HUES48 (cell line): ENCODE measurements around the gene KIF26B.

Experiments used
- H3K27ac ChIP-seq: one replicate; pipeline ENCODE4 v1.7.0; 2013; ENCODE audit warnings: low read depth, low read length, inconsistent platforms
- H3K27me3 ChIP-seq: 2 replicates; pipeline ENCODE4 v1.6.1; 2013; ENCODE audit warnings: mild to moderate bottlenecking, low read length; ENCODE audit not compliant: control insufficient read depth, insufficient read depth
- H3K36me3 ChIP-seq: 2 replicates; pipeline ENCODE4 v1.6.1; 2013; ENCODE audit warnings: low read length; ENCODE audit not compliant: control insufficient read depth, insufficient read depth
- H3K4me1 ChIP-seq: 2 replicates; pipeline ENCODE4 v1.6.1; 2013; ENCODE audit warnings: mild to moderate bottlenecking, low read length; ENCODE audit not compliant: control insufficient read depth, insufficient read depth
- H3K4me3 ChIP-seq: 2 replicates; pipeline ENCODE4 v1.5.1; 2013; ENCODE audit warnings: mild to moderate bottlenecking, low read depth, low read length
- H3K9ac ChIP-seq: 2 replicates; pipeline ENCODE4 v1.6.1; 2013; ENCODE audit warnings: mild to moderate bottlenecking, low read depth, low read length, moderate library complexity
- H3K9me3 ChIP-seq: 2 replicates; pipeline ENCODE4 v1.6.1; 2013; ENCODE audit warnings: low read length; ENCODE audit not compliant: control insufficient read depth, insufficient read depth

Gene KIF26B

DNA sequence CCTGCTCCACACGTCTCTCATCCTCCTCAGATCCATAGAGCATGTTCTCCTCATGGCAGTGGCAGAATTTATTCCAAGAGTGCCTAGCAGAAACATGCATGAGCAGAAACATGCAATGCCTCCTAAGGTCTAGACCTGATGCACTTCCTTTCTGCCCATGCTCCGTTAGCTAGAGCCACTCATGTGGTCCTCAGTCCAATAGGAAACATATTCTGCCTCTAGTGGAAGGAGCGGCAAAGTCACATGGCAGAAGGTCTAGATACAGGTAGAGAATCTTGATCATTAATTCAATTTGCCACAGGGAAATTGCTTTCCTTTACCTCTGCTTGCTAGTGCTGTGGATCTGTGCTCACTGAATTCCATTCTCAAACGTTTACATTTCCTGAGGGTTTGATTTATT, 130.4 kb downstream of the KIF26B start:
- Histone ChIP-seq H3K4me1 (peaks cover 3% of the 10 kb centered on the region; the same call in 1 of the 2 replicates), H3K36me3 (no peaks in the 10 kb centered on the region), H3K9me3 (0 out of 2 replicates have a peak, but pooled peaks cover 4% of the 10 kb centered on the region), H3K4me3 (no peak overlapping the region), H3K27me3 (no peaks in the 10 kb centered on the region), H3K27ac (no peak overlapping the region), H3K9ac (no peak overlapping the region)

DNA sequence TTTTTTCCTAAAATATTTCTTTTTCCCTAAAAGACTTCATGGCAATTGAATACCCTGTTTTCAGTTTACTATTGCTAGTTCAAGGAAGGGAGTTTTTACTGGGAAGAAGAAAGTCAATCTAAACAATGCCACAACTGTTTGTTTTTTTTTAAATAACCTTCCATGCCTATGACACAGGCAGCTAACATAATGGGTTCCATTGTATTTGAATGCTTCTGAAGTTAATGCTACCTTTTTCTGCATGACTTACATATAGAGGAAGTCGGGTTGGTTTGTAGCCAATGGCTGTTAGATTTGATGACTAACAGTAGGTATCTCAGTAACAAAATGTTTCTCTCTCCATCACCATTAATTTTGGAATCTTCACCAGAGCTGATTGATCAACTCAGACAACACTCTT, 134.0 kb downstream of the KIF26B start:
- Histone ChIP-seq H3K36me3 (no peaks in the 10 kb centered on the region), H3K27me3 (no peaks in the 10 kb centered on the region), H3K4me3 (no peak overlapping the region)

DNA sequence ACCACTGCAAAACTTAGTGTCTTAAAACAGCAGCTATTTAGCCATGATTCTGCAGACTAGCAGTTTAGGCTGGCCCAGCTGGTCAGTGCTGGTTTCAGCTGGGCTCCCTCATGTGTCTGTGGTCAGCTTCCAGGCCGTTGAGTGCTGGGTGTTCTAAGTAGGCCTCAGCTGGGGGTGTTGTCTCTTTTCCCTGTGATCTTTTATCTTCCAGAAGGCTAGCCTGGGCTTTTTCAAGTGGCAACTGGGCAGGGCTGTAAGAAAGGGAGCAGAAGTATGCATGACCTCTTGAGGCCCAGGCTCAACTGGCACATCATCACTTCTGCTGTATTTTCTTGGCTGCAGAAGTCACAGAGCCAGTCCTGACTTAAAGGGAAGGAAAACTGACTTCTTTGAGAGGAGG, 136.1 kb downstream of the KIF26B start:
- Histone ChIP-seq H3K27ac (no peak overlapping the region), H3K36me3 (no peaks in the 10 kb centered on the region), H3K9ac (no peak overlapping the region), H3K4me3 (no peak overlapping the region), H3K9me3 (no peaks in the 10 kb centered on the region), H3K4me1 (peaks cover 3% of the 10 kb centered on the region; the same call in 1 of the 2 replicates), H3K27me3 (no peaks in the 10 kb centered on the region)

More for the DNA sequence above, 134.0 kb downstream of the KIF26B start:
- H3K9me3 ChIP-seq: no peaks in the 10 kb centered on the region
- no peak overlapping the region for H3K27ac ChIP-seq
- no peak overlapping the region for H3K9ac ChIP-seq
- H3K4me1 ChIP-seq: peaks cover 3% of the 10 kb centered on the region; the same call in 1 of the 2 replicates

- Histone ChIP-seq H3K4me3 (no peak overlapping the region), H3K4me1 (peaks cover 3% of the 10 kb centered on the region; the same call in 1 of the 2 replicates), H3K27me3 (no peaks in the 10 kb centered on the region), H3K27ac (no peak overlapping the region), H3K36me3 (no peaks in the 10 kb centered on the region), H3K9ac (no peak overlapping the region), H3K9me3 (no peaks in the 10 kb centered on the region)
These were observed 136.6 kb downstream of the KIF26B start for GRCh38 chr1:245291351-245291750.

DNA sequence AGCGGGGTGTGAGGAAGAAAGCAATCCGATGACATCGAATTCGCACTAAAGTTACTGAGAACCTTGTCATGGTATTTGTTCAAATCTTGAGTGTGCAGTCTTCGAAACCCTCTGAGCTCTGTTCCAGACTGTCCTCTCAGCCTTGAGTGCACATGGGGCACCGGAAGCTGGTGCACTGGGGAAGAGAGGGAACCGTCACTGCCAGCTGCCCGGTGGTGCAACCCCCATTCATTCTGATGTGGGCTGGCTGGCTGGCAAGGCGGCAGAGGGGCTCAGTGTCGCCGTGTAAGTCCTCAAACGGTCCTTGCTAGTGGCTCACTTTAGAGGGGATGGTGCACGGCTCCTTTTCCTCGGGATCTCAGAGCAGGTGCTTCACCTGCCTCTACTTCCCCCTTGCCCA, 137.4 kb downstream of the KIF26B start:
- Histone ChIP-seq H3K27ac (no peak overlapping the region), H3K4me3 (no peak overlapping the region), H3K4me1 (peaks cover 3% of the 10 kb centered on the region; the same call in 1 of the 2 replicates), H3K36me3 (no peaks in the 10 kb centered on the region), H3K9me3 (no peaks in the 10 kb centered on the region), H3K27me3 (no peaks in the 10 kb centered on the region), H3K9ac (no peak overlapping the region)

- Histone ChIP-seq H3K9ac (no peak overlapping the region), H3K4me1 (peaks cover 3% of the 10 kb centered on the region; the same call in 1 of the 2 replicates), H3K9me3 (no peaks in the 10 kb centered on the region), H3K27me3 (no peaks in the 10 kb centered on the region), H3K36me3 (no peaks in the 10 kb centered on the region), H3K4me3 (no peak overlapping the region), H3K27ac (no peak overlapping the region)
These were observed 137.8 kb downstream of the KIF26B start for GRCh38 chr1:245292553-245292952.

DNA sequence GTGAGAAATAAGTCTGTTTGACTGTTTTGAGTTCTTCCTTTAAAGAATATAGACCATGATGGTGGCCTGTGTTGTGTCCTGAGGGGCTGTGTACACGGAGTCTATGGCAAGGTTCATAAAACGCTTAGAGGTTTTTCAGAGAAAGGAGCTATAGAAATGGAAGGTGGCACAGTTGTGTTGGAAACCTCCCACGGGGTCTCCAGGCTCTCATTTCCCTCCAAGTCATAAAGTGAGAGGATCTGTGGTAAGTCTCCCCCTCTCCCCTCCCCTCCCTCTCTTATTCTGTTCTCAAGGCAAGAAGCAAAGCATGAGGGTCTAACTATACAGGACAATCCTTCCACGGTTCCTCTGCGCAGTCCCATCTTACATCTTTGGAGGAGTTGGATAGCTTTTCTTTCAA, 139.2 kb downstream of the KIF26B start:
- Histone ChIP-seq H3K27ac (no peak overlapping the region), H3K27me3 (no peaks in the 10 kb centered on the region), H3K4me1 (peaks cover 3% of the 10 kb centered on the region; the same call in 1 of the 2 replicates), H3K4me3 (no peak overlapping the region), H3K9ac (no peak overlapping the region), H3K36me3 (no peaks in the 10 kb centered on the region), H3K9me3 (no peaks in the 10 kb centered on the region)

- Histone ChIP-seq H3K4me1 (no peaks in the 10 kb centered on the region), H3K27ac (no peak overlapping the region), H3K9me3 (no peaks in the 10 kb centered on the region), H3K4me3 (no peak overlapping the region), H3K36me3 (no peaks in the 10 kb centered on the region), H3K9ac (no peak overlapping the region), H3K27me3 (no peaks in the 10 kb centered on the region)
These were observed 144.0 kb downstream of the KIF26B start for GRCh38 chr1:245298781-245299180.

DNA sequence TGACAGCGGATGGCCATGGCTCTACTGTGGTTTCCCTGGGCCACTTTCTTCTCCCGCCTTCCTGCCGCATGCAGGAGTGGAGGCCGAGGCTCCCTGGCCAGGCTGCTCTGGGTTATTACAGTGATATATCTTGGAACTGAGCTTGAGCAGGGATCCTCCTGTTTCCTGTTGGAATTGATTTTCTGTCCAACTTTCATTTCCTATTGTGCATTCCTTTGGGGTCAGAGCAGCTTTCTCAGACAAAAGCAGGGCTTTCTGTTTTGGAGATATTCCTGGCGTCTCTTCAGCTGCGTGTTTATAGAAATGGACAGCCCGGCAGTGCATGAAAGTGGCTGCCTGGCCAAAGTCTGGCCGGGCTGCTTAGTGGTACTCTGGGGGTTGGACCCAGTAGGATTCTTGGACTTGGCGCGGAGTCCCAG, 146.4 kb downstream of the KIF26B start:
- Histone ChIP-seq H3K36me3 (no peaks in the 10 kb centered on the region), H3K27ac (no peak overlapping the region), H3K27me3 (no peaks in the 10 kb centered on the region), H3K4me3 (no peak overlapping the region), H3K4me1 (no peaks in the 10 kb centered on the region), H3K9me3 (no peaks in the 10 kb centered on the region), H3K9ac (no peak overlapping the region)

GRCh38 chr1:245301921-245302320, 147.1 kb downstream of the KIF26B start:
- no peaks in the 10 kb centered on the region for H3K36me3 ChIP-seq
- H3K9ac ChIP-seq: no peak overlapping the region

DNA sequence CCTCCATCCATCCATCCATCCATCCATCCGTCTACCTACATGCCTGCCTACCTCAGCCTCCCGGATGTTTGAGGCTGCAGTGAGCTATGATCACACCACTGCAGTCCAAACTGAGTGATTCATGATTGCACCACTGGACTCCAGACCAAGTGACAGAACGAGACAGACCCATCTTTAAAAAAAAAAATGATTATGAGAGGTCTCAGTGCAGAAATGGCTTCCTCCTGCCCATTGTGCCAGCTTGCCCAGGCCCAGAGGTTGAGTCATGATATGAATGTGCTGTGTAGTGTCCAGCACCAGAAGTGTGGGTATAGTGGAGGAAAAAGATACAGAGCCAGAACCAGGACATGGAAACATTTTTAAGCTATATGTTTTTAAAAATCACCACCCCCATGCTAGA, 149.9 kb downstream of the KIF26B start:
- no peak overlapping the region for H3K27ac ChIP-seq
- no peak overlapping the region for H3K4me3 ChIP-seq
- H3K36me3 ChIP-seq: no peaks in the 10 kb centered on the region
- H3K27me3 ChIP-seq: no peaks in the 10 kb centered on the region
- no peak overlapping the region for H3K9ac ChIP-seq
- no peaks in the 10 kb centered on the region for H3K4me1 ChIP-seq
- H3K9me3 ChIP-seq: no peaks in the 10 kb centered on the region

More at GRCh38 chr1:245301921-245302320, 147.1 kb downstream of the KIF26B start:
- H3K9me3 ChIP-seq: no peaks in the 10 kb centered on the region
- no peak overlapping the region for H3K27ac ChIP-seq
- H3K27me3 ChIP-seq: no peaks in the 10 kb centered on the region
- H3K4me1 ChIP-seq: no peaks in the 10 kb centered on the region
- no peak overlapping the region for H3K4me3 ChIP-seq

GRCh38 chr1:245306020-245306419, 151.2 kb downstream of the KIF26B start:
- Histone ChIP-seq H3K9me3 (no peaks in the 10 kb centered on the region), H3K9ac (no peak overlapping the region)

More at GRCh38 chr1:245306020-245306419, 151.2 kb downstream of the KIF26B start:
- no peaks in the 10 kb centered on the region for H3K36me3 ChIP-seq
- H3K27me3 ChIP-seq: no peaks in the 10 kb centered on the region
- no peak overlapping the region for H3K27ac ChIP-seq
- H3K4me1 ChIP-seq: peaks cover 8% of the 10 kb centered on the region
- H3K4me3 ChIP-seq: no peak overlapping the region
